GM10847 (cell line): ENCODE data around the gene GPT2.

Source experiments
- POLR2A ChIP-seq: IDR thresholded peaks from 2 replicates; pipeline ENCODE4 v1.6.1; 2011; ENCODE audit not compliant: insufficient read length; ENCODE audit errors: extremely low read depth

Gene GPT2

DNA sequence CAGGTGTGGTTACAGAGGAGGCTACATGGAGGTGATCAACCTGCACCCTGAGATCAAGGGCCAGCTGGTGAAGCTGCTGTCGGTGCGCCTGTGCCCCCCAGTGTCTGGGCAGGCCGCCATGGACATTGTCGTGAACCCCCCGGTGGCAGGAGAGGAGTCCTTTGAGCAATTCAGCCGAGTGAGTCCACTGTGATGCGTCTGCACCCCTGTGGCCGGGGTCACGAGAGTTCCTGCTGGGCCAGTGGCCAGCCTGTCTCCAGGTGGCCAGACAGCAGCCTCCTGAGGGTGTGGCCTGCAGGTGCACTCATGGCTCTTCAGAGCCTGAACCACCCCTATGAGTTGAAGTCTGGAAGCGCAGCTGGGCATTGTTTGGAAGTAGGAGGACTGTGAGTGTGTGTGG, 38.1 kb downstream of the GPT2 start:
- TF ChIP-seq POLR2A, result no peak

DNA sequence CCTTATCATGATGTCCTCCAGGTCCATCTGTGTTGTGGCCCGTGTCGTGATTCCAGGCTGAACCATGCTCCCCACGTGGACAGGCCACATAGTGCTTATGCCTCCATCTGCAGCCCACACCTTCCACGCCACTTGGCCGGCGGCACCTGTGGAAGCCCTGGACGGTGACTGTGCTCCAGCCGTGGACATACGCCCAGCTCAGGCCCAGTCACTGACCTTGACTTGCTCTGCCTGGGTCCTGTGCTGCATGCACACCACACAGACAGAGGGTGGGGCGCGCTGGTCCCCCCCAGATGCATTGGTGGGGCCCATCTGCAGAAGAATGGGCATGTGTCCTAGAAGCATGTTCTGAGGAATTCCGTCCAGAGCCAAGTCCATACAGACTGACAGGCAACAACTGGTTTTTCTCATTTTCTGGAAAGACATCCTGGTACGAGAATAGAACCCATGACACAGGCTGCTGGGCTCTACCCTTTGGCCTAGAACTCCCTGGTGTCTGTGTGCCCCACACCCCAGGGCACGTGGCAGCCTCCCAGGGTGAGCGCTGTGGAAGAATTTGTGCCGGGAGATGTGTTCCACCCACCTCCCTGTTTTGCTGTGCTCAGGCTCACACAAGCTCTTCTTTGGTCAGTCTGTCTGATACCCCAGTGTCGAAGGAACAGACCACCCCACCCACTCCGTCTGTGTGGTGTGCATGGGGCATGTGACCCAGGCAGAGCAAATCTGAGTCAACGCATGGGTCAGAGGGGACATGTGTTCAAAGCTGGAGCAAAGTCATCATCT, 39.5 kb downstream of the GPT2 start:
- no peak for TF ChIP-seq POLR2A

DNA sequence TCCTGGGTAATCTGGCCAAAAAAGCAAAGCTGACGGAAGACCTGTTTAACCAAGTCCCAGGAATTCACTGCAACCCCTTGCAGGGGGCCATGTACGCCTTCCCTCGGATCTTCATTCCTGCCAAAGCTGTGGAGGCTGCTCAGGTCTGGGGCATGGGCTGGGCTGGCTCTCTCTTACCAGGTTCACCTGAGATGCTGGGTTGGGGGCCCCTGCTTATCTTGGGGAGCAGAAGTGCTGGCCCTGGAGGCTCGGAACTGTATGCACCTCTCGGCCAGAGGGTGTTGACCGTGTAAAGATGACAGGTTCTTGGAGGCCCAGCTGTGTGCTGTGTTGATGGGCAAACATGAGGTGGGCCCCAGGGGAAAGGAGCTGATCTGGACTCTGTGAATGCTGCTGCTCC, 40.2 kb downstream of the GPT2 start:
- no peak for TF ChIP-seq POLR2A

DNA sequence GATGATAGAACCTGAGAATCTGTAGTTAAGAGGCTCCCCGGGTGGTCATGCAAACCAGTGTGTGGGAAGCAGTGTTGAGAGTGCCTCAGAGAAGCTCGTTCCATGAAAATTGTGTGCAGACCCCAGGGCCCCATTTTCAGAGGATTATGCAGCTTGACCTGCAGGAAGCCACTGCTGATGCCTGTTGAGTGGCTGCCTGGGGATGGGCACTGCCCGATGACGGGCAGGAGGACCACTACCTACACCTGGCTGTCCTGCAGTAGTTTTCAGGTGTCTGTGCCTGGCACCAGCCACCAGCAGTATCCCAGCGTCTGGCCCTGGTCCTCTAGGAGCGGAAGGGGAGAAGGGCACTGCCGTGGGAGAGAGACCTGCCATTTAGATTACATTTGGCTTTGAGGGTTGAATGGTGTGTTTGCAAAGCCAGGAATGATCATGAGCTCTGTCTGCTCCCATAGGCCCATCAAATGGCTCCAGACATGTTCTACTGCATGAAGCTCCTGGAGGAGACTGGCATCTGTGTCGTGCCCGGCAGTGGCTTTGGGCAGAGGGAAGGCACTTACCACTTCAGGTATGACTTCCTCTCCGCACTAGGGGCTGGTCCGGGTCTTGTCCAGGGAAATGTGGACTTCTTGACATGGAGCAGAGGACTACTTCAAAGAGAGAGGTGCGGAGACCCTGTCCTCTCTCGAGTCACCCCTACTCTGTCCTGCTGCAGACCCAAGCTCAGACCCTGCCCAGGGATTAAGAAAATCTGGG, 42.5 kb downstream of the GPT2 start:
- TF ChIP-seq POLR2A, result no peak

DNA sequence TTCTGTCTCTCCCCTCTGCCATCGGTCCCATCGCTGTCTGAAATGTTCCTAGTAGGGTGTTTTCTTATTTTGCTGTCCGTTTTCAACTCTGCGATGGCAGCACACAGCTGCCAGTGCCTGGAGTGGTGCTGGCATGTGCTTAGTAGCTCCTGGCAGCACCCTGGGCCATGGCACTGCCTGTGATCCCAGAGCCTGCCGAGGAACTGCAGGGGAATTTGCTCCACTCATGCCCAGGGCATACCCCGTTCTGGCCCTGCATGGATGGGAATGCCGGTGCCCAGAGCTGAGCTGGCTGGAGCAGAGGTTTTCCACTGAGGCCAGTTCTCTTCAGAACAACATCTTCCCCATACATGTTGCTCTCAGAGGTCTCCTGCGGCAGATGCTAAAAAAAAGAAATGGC, 43.1 kb downstream of the GPT2 start:
- no peak for TF ChIP-seq POLR2A

DNA sequence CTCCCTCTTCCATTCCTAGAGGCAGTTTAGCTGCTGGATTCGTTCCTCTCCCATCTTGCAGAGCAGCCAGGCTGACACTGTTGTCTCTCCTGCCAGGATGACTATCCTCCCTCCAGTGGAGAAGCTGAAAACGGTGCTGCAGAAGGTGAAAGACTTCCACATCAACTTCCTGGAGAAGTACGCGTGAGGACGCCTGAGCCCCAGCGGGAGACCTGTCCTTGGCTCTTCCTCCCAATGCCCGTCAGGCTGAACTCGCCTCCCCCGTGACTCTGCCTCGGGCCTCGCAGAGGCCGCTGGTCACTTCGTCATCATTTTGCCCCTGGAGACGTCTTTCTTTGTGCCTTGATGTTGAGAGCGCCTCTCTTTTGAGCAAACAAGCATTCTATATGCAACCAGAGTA, 44.6 kb downstream of the GPT2 start:
- TF ChIP-seq POLR2A, result no peak

DNA sequence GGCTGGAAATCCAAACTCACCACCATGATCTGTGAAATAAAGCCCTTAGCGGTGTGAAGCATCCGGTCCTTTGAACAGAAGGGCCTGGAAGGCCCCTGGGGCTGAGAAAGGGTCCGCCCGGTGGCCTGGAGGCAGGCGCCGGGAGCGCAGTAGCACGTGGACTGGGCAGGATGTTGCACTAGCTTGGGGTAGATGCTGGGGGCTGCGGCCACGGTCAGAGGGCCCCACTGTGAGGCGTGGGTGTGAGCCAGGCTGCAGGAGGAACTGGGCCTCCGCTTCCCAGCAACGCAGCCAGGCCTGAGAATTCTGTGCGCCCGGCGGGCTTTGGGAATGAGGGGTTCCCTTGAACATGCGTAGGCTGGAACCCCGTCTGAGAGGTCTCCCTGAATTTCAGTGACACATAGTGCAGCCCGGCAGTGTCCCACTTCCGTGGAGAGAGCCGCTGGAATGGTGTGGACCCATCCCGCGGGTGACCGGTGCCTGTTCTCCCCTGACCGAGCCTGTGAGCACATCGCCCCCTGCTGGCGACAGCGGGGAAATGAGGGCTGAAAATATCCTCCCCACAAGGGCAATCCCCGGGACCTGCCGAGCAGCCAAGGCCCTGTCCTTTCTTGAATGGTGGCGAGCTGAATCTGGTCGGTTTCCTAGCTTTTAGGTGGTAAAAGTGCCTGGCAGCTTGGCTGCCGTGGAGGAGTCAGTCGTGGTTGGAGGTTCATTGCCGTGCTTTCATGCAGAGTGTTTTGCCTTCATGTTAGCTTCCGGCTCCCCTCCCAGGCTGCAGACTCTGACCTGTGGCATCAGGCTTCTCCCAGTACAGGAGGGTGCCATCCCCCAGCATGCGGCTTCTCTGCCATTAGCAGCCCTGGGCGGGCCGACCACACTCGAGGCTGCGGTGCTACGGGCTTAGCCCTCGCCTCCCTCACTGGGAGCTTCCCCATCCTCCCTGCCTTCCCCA, 45.5 kb downstream of the GPT2 start:
- TF ChIP-seq POLR2A, result no peak

DNA sequence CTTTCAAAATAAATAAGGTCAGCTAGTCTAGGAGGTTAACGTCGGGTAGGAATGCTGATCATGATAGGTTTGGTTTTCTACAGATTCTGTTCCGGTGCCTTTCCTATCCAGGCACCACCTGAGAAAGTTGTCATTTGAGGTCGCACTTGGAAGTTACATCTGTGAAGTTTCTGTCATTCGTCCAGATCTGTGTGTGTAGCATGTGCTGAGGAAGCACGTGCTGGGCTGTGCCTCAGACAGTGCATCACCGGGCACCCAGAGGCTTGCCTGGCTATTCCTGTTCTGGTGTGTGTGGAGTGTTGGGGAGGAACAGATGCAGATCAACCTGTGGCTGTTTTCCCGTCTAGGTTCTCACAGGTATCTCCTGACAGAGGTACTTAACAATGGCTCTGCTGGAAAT, 46.7 kb downstream of the GPT2 start:
- no peak for TF ChIP-seq POLR2A

DNA sequence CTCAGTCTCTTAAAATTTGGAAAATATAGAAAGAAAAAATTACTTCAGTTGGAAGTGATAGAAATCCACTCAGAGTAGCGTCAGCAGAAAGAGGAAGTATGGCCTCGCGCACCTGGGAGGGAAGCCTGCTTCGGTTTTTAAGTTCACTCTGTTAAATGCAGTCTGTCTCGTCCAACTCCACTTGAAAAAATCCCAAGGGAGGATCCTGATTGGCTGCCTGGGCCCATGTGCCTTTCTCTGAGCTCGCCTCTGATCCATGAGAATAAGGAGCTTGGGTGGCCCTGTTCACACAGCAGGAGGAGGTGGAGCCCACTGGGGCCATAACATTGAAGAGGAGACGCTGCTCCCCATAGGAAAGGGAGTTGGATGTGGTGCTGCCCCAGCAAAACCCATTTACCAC, 48.6 kb downstream of the GPT2 start:
- no peak for TF ChIP-seq POLR2A

DNA sequence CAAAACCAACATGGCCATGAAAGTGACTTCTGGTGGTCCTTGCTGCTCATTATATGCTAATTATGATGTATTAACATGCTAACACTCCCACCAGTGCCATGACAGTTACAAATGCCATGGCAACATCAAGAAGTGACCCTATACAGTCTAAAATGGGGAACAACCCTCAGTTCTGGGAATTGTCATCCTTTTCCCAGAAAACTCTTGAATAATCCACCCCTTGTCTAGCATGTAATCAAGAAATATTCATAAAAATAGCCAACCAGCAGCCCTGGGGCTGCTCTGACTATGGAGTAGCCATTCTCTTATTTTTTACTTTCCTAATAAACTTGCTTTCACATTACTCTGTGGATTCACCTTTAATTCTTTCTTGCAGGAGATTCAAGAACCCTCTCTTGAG, 53.4 kb downstream of the GPT2 start:
- TF ChIP-seq POLR2A, result no peak

DNA sequence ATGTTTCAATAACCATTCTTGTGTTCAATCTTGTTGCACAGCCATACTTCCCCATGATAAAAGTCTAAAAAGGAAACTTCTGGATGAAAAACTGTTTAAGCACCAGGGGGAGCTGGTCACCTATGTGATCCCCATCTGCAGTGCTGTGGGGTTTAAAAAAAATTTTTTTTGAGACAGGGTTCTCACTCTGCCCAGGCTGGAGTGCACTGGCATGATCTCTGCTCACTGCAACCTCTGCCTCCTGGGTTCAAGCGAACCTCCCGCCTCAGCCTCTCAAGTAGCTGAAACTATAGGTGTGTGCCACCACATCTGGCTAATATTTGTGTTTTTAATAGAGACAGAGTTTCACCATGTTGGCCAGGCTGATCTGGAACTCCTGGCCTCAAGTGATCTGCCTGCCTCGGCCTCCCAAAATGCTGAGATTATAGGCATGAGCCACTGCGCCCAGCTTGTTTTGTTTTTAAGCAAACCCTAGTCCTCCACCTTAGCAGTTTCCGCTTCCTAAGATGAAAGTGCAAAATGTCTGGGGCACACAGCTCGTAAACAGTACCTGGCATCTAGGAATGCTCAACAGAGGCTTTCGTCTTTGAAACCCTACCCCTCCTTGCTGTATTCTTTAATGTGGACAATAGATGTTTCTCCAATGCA, 63.9 kb downstream of the GPT2 start:
- no peak for TF ChIP-seq POLR2A

DNA sequence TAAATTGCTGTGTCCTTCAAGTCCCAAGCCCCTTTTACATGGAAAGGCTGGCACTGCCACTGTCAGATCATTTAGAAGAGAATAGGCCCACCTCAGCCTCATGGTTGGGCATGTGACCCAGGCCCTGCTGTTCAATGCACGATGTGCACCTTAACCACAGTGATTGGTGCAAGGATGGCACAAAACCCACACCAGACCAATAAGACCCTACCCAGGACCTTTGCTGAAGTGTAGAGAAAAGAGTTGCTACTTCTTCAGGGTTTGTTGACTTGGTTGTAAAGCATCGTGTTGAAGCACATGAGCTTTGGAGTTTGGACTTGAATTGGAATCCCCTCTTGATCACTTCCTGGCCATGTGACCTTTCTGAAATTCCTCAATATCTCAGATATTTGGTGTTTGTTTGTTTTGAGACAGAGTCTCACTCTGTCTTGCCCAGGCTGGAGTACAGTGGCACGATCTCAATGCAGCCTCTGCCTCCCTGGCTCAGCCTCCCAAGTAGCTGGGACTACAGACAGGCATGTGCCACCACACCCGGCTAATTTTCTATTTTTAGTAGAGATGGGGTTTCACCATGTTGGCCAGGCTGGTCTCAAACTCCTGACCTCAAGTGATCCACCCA, 64.5 kb downstream of the GPT2 start:
- no peak for TF ChIP-seq POLR2A

DNA sequence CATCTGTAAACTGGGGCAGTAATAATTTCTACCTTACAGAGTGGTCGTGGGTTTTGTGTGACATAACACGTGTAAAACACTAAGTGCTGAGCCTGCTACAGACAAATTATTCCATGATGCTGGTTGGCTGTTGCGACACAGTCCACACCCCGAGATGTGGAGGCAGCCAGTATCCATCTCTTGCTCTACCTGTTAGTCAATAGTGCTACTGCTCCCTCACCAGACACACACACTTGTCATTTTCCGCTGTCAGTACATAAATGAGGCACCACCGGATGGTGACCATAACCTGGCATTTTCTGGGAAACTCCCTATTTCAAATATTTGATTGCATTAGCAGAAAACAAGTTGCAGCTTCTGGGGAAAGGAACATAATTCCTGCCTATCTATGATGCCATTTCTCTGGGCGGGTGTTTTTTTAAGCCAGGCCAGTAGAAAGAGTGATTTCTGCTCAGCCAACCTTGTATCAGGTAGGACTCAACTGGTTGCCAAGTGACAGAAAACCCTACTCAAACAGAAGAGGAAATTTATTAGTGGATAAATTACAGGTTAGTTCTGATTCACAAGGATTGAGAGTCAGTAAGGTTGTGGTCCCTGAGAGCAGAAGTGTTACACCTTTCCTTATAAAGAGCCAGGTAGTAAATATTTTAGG, 65.2 kb downstream of the GPT2 start:
- no peak for TF ChIP-seq POLR2A

DNA sequence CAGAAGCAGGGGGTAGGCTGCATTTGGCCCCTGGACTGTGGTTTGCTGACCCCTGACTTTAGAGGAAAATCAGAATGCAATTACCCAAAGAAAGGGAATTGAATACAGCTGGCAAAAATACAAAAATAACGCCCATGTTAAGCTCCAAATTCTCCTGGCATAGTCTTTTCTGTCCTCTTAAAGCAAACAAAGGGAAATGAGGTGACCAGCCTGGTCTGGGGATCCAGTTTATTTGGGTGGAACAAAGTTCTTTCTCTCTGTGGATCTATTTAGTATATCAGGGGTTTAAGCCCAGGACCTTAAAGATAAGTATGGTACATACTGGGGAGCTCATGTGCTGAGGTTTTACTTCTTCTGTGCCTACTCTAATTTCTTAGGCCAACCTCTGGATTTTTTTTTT, 65.8 kb downstream of the GPT2 start:
- TF ChIP-seq POLR2A, result no peak
